Activated CD4-positive, alpha-beta T cell treated with anti-CD3 and anti-CD28 coated beads, Interleukin-2, amount 50 U/mL, for 48 hours (primary cell): ENCODE data around the gene ASTN2.
"Not testable (repeated sequence)": the region's sequence is repeated elsewhere in the genome, so short reads cannot be mapped to it uniquely, and the experiment has no call there.

Experiments used
- DNase-seq, 2 experiments: peaks; one replicate each; pipeline ENCODE4 v3.0.0-alpha.2; 2020

The ASTN2 gene

GRCh38 chr9:117072216-117072615 lies 342.6 kb downstream of the ASTN2 start:
- no peak for DNase-seq

DNA sequence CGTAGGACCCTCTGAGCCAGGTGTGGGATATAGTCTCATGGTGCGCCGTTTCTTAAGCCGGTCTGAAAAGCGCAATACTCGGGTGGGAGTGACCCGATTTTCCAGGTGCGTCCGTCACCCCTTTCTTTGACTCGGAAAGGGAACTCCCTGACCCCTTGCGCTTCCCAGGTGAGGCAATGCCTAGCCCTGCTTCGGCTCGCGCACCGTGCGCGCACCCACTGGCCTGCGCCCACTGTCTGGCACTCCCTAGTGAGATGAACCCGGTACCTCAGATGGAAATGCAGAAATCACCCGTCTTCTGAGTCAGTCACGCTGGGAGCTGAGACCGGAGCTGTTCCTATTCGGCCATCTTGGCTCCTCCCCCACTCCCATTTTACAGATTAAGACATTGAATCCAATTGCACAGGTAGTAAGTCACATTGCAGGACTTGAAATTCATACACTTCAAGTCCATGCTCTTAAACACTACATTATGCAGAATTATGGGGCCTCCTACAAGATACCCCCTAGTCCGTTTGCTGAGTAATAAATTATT lies 343.1 kb downstream of the ASTN2 start:
- not testable (repeated sequence) for DNase-seq

DNA sequence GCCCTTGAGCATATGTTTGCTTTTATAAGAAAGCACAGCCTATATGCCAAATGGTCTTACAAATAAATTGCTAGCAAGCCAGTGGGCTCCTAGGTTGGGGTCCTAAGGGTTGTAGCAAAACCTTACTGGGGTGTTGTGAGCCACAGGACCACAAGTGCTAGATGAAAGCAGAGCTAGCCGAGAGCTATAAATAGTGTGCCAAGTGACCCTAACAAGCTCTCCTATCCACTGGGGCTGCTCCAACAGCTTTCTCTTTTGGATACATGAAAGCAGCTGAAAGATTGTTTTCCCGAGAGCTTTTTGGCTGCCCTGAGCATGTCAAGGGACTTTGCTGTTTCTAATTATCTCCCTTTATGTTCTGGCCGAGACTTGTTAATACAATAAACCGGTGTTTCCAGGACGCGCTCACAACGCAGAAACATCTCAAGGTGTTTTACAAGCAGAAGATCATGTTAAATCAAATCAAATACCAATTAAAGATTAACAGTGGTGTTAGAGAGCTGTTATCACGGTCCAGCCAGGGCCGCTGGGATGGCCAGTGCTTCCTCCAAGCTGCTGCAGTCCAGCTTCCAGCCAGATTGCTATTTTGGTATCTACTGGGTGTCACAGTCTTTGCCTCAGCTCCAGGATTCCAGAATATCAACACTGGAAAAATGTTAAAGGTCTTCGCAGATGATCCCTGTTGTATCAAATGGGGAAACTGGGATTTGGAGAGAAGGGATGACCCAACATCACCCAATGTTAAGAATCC lies 351.0 kb downstream of the ASTN2 start:
- no peak for DNase-seq

- DNase-seq: no peak
These were observed 353.9 kb downstream of the ASTN2 start for GRCh38 chr9:117060963-117061362.

DNA sequence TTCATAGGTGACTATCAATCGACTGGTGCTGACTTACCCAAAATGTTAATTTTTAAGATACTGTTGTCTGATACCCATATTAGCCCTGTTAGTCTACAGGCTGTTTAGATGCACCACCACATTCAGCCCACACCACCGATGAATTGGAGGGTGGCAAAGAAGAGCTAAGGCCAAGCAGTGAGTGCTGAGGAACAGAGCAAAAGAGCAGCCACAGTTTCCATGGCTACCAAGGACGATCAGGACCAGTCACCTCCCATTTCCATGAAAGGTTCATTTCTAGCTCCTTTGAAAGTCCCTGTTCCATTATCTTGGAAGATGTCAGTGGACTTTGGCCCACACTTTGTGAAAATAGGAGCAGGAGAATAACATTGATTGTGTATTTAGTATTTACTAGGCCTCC lies 364.9 kb downstream of the ASTN2 start:
- no peak for DNase-seq

- DNase-seq: no peak
These were observed 368.1 kb downstream of the ASTN2 start for GRCh38 chr9:117046666-117047327.

- no peak for DNase-seq
These were observed 370.6 kb downstream of the ASTN2 start for GRCh38 chr9:117044241-117044640.

DNA sequence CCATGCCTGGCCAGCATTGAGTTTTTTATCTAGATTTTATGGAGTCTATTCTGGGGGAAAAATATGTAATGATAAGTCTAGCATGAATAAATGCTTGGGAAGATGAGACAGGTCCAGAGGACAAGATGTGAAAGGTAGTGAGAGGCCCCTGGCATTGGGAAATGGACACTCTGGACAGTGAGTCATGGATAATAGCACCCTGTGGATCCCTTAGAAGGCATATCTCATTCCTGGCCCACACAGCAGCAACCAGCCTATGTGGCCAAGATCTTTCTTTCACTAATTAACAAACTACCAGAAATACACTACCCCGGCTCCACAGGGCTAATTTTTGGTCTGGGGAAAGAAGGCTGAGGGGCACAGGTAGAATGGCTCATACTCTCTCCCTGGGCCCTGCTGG lies 371.7 kb downstream of the ASTN2 start:
- DNase-seq: no peak

- DNase-seq: no peak
These were observed 379.3 kb downstream of the ASTN2 start for GRCh38 chr9:117035546-117035945.

- no peak for DNase-seq
These were observed 380.0 kb downstream of the ASTN2 start for GRCh38 chr9:117034866-117035265.

DNA sequence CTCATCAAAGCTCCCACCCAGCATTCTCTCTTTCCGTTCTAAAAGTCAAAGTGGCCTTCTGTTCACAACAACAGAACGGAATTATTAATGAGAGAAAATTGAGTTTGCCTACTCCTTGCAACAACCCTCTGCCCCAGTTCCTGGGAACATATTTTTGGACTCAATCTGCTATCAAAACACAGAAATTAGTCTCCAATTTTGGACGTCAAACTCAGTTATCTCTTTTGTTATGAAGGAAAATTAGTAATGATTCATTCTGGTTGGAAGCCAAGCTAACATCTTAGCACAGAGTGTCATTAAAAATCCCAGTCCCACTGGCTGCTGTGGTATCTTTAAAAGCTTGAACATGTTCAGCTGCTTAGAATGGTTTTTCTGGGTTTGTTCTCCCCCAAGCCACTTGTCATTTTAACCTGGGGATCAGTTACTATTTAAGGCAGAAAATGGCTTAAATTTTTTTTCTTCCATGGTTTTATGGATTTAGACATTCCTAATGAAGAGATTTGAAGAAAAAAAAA lies 384.5 kb downstream of the ASTN2 start:
- DNase-seq: no peak

DNA sequence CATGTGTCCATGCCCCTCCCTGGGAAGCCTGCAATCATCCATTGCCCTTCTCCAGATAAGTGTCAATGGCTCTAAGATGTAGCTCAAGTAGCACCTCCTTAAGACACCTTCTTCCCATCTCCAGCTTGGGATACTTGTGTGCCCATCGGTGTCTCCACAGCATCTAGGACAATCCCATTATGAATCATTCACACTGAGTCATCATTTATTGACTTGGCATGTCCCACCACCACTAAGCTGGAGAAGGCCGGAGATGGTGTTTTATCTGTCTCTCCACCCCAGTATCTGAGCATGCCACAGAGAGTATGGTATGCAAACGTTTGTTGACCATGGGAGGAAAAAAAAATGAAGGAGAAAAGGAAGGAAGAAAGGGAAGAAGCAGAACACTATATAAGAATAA lies 385.5 kb downstream of the ASTN2 start:
- DNase-seq: no peak

DNA sequence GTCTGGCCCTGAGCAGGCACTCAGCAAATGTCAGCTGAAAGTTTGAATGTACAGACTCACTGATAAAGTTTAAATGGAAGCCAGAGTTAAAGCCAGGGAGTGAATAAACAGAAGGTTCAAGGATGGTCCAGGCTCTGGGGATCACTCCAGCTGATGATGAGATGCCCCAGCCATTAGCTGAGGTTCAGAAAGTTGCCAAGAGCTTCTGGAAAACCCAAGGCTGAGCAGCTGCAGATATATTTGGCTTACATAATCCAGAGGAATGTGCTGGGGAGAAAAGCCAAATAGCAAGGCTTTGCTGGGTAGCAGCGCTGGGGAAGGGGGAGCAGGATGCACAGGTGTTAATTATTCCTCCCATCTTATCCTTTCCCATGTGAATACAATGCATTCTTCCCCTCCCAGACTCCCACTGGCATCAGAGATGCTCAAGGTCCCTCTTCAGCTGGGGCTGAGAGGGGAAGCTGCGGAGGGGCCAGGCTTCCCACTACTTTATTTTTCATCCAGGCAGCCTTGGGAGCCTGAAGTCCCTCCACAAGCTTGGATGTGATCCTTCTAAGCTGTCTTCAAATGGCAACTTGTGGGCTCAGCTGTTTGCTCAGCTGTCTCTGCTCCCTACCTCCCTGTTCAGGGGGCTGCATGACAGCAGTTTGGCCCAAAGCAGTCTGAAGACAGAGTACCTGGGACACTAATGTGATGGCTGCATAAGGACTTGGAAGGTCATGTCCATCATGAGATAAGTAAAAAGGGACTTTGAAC lies 386.6 kb downstream of the ASTN2 start:
- DNase-seq: no peak

GRCh38 chr9:117021906-117022305 lies 393.0 kb downstream of the ASTN2 start:
- no peak for DNase-seq

GRCh38 chr9:117018966-117019617 lies 395.8 kb downstream of the ASTN2 start:
- DNase-seq: no peak

DNA sequence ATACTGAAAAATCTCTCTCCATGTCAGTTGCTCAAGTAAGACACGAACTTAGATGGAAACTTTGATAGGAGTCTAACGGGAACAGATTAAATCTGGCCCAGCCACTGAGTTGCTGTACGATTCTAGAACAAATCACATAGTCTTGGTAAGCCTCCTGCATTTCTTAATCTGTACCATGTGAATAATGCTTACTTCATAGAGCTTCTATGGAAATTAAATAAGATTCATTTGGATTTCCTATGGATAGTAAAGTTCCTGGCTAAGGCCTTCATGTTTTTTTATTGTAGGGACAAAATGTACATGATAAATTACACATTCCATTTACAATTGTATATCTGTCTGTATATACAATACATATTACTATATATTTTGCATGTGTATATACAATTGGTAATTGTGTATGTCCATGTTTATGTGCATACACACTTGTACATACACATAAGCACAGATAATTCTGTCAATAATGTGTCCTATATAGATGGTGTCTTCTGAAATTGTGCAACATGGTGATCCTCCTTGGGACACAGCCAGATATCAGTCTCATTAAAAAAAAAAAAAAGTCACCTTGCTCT lies 397.4 kb downstream of the ASTN2 start:
- no peak for DNase-seq

- no peak for DNase-seq
These were observed 400.8 kb downstream of the ASTN2 start for GRCh38 chr9:117014061-117014460.

DNA sequence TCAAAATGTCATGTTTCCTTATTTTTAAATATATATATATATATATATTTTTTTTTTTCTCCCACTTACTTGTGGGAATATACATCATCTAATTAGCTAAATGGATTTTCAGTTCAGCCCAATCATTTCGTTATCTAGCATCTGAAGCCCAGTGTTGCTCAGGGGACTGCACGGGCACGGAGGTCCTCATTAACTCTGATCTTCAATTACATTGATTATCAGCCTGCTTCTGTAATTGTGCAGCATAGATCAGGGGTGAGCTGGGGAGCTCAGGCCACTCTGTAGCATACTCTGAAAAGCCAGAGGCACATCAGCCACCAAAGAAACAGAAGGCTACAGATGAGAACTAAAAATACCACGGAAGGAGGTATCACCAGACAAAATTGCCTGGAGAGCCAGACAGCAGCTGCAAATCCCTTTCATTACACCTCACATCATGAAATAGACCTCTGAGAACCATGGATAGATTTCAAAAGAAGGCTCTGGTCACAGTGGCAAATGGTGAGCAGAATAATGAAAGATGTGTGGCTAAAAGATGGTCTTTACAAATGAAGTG lies 401.3 kb downstream of the ASTN2 start:
- DNase-seq: no peak

- no peak for DNase-seq
These were observed 404.8 kb downstream of the ASTN2 start for GRCh38 chr9:117010061-117010460.

DNA sequence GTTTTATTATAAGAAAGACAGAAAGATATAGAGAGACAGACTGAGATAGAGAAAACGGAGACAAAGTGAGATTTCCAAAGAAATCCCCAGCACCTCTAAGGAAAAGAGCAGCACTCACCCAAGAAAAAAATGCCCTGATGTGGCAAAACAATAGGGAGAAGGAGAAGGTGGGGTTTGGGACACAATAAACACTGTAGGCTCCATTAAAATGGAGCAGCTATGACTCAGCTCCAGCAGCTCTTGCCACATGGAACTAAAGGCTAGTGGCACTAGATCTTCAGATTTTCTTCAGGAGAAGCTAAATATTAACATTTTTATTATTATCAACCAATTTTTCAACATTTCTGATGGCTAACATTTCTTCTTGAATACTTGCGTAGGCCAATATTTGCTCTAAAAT lies 406.0 kb downstream of the ASTN2 start:
- no peak for DNase-seq

DNA sequence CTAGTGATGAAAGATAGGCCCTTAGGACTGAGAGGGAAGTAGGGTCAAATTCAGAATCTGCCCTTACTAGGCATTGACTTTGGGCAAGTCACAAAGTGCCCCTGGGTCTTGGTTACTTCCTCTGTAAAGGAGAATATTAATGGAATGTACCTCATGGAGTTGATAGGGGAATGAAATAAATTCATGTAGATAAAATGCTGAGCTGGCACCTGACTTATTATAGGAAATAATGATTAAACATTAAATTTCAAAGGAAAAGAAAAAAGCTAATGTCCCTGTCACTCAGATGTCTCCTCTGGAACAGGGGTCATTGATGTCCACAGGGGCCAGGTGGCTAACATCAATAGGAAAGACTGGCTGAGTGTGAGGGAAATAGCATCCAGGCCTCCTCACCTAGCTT lies 406.4 kb downstream of the ASTN2 start:
- DNase-seq: no peak

DNA sequence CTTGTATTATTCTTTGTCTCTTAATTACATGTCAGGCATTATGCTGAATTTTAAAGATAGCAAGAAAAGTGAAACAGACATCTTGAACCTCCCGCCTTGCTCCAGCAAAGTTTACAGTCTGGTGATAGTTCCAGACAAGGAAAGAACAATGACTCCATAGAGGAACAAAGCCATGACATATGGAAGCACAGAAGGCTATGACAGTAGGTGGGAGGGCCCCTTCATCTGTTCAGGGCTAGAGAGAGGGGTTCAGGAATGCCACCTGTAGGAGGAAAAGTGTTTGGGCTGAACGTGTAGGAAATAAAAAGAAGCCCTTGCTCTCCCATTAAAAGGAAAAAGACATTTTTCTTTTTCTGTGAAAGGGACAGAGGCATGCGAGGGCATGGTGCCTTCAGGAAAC lies 412.2 kb downstream of the ASTN2 start:
- DNase-seq: no peak
